ENCODE results near the gene VTCN1. TPM values are rescaled to one million over a fixed set of nuclear protein-coding genes. Genes with fewer than 3 reads are reported as not detected.
"Not testable (repeated sequence)": the region's sequence is repeated elsewhere in the genome, so short reads cannot be mapped to it uniquely, and the experiment has no call there.

Gene VTCN1
- total RNA-seq = 1.0 TPM

- ATAC-seq = peak; percentile 98
Observed at GRCh38 chr1:117210831-117211261, at the start of gene VTCN1. TSS of gene VTCN1 (minus strand) at chr1:117210927. CDS start at chr1:117210855, 72 bp downstream.

- ATAC-seq = no peak
Observed at GRCh38 chr1:117258791-117259190, 48.1 kb upstream of the VTCN1 start.

GRCh38 chr1:117258075-117258474, 47.3 kb upstream of the VTCN1 start:
- ATAC-seq = not testable (repeated sequence)

- ATAC-seq = no peak
Observed at GRCh38 chr1:117257291-117257690, 46.6 kb upstream of the VTCN1 start.

- no peak for ATAC-seq
Observed at GRCh38 chr1:117250061-117250606, 39.4 kb upstream of the VTCN1 start.

- no peak for ATAC-seq
Observed at GRCh38 chr1:117244971-117245370, 34.2 kb upstream of the VTCN1 start.

- no peak for ATAC-seq
Observed at GRCh38 chr1:117244306-117244705, 33.6 kb upstream of the VTCN1 start.

GRCh38 chr1:117241512-117241911, 30.8 kb upstream of the VTCN1 start:
- no peak for ATAC-seq

GRCh38 chr1:117240547-117240946, 29.8 kb upstream of the VTCN1 start:
- ATAC-seq = no peak

- no peak for ATAC-seq
Observed at GRCh38 chr1:117239467-117239866, 28.7 kb upstream of the VTCN1 start.

GRCh38 chr1:117237726-117238381, 27.1 kb upstream of the VTCN1 start:
- ATAC-seq = no peak

- ATAC-seq = no peak
Observed at GRCh38 chr1:117235863-117236465, 25.2 kb upstream of the VTCN1 start.

- no peak for ATAC-seq
Observed at GRCh38 chr1:117232531-117232930, 21.8 kb upstream of the VTCN1 start.

- ATAC-seq = no peak
Observed at GRCh38 chr1:117231748-117232373, 21.1 kb upstream of the VTCN1 start.

GRCh38 chr1:117231312-117231711, 20.6 kb upstream of the VTCN1 start:
- ATAC-seq = no peak

GRCh38 chr1:117229217-117229616, 18.5 kb upstream of the VTCN1 start:
- no peak for ATAC-seq

GRCh38 chr1:117225931-117226330, 15.2 kb upstream of the VTCN1 start:
- no peak for ATAC-seq

GRCh38 chr1:117216718-117217117, 6.0 kb upstream of the VTCN1 start:
- ATAC-seq = no peak

GRCh38 chr1:117215733-117216462, 5.2 kb upstream of the VTCN1 start:
- ATAC-seq = no peak

- ATAC-seq = no peak
Observed at GRCh38 chr1:117215019-117215418, 4.3 kb upstream of the VTCN1 start.

GRCh38 chr1:117213046-117213445, 2.3 kb upstream of the VTCN1 start:
- ATAC-seq = no peak

- ATAC-seq = peak; percentile 4
Observed at GRCh38 chr1:117210386-117210785, 341 bp downstream of the VTCN1 start.

GRCh38 chr1:117209094-117209493, 1.6 kb downstream of the VTCN1 start:
- ATAC-seq = no peak

Measured in esophagus mucosa (tissue), 1 donor.